Panc1 (cell line): ENCODE measurements around the gene STARD13.

Experiments
- POLR2AphosphoS5 ChIP-seq: IDR thresholded peaks from 2 replicates; pipeline ENCODE4 v1.6.1; 2012; ENCODE audit warnings: mild to moderate bottlenecking, low read depth, low read length, moderate library complexity
- TCF7L2 ChIP-seq: IDR thresholded peaks from 2 replicates; pipeline ENCODE4 v1.6.1; 2011; ENCODE audit warnings: mild to moderate bottlenecking, low read depth, low read length, inconsistent platforms
- TF ChIP-seq, protein P1 (sequence below): fragments of 450-650 bp; IDR thresholded peaks from 2 replicates; pipeline ENCODE4 v1.5.1; 2017; ENCODE audit warnings: mild to moderate bottlenecking
- TF ChIP-seq, protein P2 (sequence below), 2 experiments: IDR thresholded peaks; 2 replicates each; pipeline ENCODE4 v1.6.1; 2011 to 2012; ENCODE audit warnings: low read depth in 2 of 2, control low read depth in 1 of 2, low read length in 1 of 2, mild to moderate bottlenecking in 1 of 2, moderate library complexity in 1 of 2; ENCODE audit not compliant: insufficient read depth in 1 of 2

DNA sequence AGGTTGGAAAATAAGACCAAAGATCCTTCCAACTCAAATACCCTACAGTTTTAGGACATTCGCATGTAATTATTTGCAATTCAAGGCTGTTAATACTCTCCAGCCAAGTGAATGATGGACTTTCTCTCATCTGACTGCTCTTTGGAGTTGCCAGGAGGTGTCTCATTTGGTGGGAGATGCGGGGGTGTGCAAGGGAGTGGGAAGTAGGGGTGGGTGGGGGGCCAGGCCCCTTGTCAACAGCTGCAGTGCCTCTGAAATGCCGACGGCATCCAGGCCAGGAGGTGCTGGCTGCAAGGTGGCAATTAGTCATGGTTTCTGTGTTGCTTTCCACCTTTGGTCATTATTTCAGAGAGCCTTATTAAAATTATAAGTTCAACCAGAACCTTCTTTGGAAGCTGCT is 147.8 kb downstream of the STARD13 start:
- TF ChIP-seq, protein P1, sequence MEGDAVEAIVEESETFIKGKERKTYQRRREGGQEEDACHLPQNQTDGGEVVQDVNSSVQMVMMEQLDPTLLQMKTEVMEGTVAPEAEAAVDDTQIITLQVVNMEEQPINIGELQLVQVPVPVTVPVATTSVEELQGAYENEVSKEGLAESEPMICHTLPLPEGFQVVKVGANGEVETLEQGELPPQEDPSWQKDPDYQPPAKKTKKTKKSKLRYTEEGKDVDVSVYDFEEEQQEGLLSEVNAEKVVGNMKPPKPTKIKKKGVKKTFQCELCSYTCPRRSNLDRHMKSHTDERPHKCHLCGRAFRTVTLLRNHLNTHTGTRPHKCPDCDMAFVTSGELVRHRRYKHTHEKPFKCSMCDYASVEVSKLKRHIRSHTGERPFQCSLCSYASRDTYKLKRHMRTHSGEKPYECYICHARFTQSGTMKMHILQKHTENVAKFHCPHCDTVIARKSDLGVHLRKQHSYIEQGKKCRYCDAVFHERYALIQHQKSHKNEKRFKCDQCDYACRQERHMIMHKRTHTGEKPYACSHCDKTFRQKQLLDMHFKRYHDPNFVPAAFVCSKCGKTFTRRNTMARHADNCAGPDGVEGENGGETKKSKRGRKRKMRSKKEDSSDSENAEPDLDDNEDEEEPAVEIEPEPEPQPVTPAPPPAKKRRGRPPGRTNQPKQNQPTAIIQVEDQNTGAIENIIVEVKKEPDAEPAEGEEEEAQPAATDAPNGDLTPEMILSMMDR, result no peak
- TF ChIP-seq, protein P2, sequence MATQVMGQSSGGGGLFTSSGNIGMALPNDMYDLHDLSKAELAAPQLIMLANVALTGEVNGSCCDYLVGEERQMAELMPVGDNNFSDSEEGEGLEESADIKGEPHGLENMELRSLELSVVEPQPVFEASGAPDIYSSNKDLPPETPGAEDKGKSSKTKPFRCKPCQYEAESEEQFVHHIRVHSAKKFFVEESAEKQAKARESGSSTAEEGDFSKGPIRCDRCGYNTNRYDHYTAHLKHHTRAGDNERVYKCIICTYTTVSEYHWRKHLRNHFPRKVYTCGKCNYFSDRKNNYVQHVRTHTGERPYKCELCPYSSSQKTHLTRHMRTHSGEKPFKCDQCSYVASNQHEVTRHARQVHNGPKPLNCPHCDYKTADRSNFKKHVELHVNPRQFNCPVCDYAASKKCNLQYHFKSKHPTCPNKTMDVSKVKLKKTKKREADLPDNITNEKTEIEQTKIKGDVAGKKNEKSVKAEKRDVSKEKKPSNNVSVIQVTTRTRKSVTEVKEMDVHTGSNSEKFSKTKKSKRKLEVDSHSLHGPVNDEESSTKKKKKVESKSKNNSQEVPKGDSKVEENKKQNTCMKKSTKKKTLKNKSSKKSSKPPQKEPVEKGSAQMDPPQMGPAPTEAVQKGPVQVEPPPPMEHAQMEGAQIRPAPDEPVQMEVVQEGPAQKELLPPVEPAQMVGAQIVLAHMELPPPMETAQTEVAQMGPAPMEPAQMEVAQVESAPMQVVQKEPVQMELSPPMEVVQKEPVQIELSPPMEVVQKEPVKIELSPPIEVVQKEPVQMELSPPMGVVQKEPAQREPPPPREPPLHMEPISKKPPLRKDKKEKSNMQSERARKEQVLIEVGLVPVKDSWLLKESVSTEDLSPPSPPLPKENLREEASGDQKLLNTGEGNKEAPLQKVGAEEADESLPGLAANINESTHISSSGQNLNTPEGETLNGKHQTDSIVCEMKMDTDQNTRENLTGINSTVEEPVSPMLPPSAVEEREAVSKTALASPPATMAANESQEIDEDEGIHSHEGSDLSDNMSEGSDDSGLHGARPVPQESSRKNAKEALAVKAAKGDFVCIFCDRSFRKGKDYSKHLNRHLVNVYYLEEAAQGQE (IDR thresholded peaks at IDR 0.05; ENCODE audit: insufficient read depth in 1 of 2, low read depth in 2 of 2, low read length in 1 of 2), result no peak
- TF ChIP-seq POLR2AphosphoS5 (no peak), TCF7L2 (no peak)
